ENCODE measurements around the gene PPIE.

DNA sequence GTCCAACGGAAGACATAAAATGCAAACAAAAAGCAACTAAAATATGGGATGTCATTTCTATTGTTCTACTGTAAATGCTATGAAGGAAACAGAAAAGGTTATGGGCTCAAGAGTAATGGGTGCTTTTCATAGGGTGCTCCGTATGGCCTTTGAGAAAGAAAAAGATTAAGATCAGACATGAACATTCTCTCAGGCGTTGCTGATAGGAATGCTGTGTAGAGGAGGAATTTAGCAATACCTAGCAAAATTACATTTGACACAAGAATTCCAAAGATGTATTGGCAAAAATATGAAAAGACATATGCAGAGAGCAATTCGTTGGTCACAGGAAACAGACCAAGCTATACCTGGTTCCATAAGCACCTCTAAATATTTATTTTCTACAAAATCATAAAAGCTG lies 38.2 kb downstream of the PPIE start:
- no peak for TF ChIP-seq CTCF (IDR thresholded peaks at IDR 0.05; ENCODE audit: low read length)
- TF ChIP-seq EZH2phosphoT487 (IDR thresholded peaks at IDR 0.05; ENCODE audit: low read length) = no peak
- no peak for TF ChIP-seq EZH2 (optimal IDR thresholded peaks at IDR 0.05; ENCODE audit: low read depth, low read length)

All from MM.1S (cell line).